ENCODE results near the gene KCNAB2. TPM values are rescaled to one million over a fixed set of nuclear protein-coding genes. Genes with fewer than 3 reads are reported as not detected.

Gene KCNAB2
- polyA plus RNA-seq, 1 of the 3 experiments (the other 2 are of a cell fraction) = 7.6 TPM

DNA sequence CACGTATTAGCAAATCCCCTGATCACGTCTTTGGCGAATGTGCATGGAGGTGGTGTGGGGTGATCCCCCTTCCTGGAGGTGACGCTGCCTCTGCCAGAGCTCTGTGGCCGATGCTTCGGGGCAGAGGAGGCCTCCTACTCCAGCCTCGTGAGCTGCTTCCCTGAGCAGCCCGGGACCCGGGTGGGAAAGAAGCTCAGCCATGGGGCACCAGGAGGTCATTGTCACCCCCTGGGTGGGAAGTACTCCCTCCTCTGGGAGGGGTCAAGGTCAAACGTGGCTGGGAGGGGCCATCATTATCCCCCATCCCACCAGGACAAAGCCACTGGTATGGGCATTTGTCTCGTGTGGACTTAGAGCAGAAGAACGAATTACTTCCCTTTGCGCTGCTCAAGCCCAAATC lies 40.7 kb downstream of the KCNAB2 start:
- H3K27me3 ChIP-seq (ENCODE audit: insufficient read depth) = no peaks in the 10 kb centered on the region

More for the DNA sequence above, 40.7 kb downstream of the KCNAB2 start:
- Histone ChIP-seq H3K79me2 (ENCODE audit: insufficient read depth) (no peaks in the 10 kb centered on the region), H3K9ac (no peak overlapping the region), H3K36me3 (replicated peaks in 1 of 2; ENCODE audit: control insufficient read depth in 1 of 2, insufficient read depth in 2 of 2, low read length in 1 of 2) (no peaks in the 10 kb centered on the region), H4K20me1 (ENCODE audit: insufficient read depth) (no peaks in the 10 kb centered on the region), H2AFZ (ENCODE audit: low read depth) (no peak overlapping the region), H3K4me1 (ENCODE audit: control insufficient read depth in 1 of 2, insufficient read depth in 2 of 2, low read depth in 1 of 2, low read length in 1 of 2) (peaks cover 0 to 14% of the 10 kb centered on the region in 2 experiments; a peak in 1 of 4 replicates), H3K9me2 (no peaks in the 10 kb centered on the region), H3K27ac (ENCODE audit: low read depth in 2 of 2, low read length in 1 of 2) (no peak overlapping the region), H3F3A (replicated peaks; ENCODE audit: insufficient read depth) (no peaks in the 10 kb centered on the region), H3K9me3 (no peaks in the 10 kb centered on the region), H3K4me3 (ENCODE audit: low read depth in 2 of 2, low read length in 1 of 2) (no peak overlapping the region), H3K4me2 (no peak overlapping the region)
- DNase-seq = no peak
- TF ChIP-seq REST (IDR thresholded peaks at IDR 0.05; ENCODE audit: low read depth, low read length) = no peak
- no peak for TF ChIP-seq TCF12 (IDR thresholded peaks at IDR 0.05)
- no peak for TF ChIP-seq SIN3A (IDR thresholded peaks at IDR 0.05; ENCODE audit: borderline replicate concordance, low read depth, low read length)
- TF ChIP-seq GABPA (IDR thresholded peaks at IDR 0.05; ENCODE audit: low read depth) = no peak
- no peak for TF ChIP-seq PBX3 (IDR thresholded peaks at IDR 0.05)
- no peak for TF ChIP-seq ELF1 (IDR thresholded peaks at IDR 0.05)
- TF ChIP-seq, protein P1, sequence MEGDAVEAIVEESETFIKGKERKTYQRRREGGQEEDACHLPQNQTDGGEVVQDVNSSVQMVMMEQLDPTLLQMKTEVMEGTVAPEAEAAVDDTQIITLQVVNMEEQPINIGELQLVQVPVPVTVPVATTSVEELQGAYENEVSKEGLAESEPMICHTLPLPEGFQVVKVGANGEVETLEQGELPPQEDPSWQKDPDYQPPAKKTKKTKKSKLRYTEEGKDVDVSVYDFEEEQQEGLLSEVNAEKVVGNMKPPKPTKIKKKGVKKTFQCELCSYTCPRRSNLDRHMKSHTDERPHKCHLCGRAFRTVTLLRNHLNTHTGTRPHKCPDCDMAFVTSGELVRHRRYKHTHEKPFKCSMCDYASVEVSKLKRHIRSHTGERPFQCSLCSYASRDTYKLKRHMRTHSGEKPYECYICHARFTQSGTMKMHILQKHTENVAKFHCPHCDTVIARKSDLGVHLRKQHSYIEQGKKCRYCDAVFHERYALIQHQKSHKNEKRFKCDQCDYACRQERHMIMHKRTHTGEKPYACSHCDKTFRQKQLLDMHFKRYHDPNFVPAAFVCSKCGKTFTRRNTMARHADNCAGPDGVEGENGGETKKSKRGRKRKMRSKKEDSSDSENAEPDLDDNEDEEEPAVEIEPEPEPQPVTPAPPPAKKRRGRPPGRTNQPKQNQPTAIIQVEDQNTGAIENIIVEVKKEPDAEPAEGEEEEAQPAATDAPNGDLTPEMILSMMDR (IDR thresholded peaks at IDR 0.05) = no peak
- no peak for TF ChIP-seq MXI1 (IDR thresholded peaks at IDR 0.05; ENCODE audit: low read depth, low read length)
- ChIA-PET POLR2A (no interaction called here), CTCF (interaction anchor here (0.7 to 1.8 kb wide), 4 partner anchors 13 to 52 kb away, joined by 5 to 8 read pairs (median 6); no protein-coding TSS in a partner anchor)
- 60% methylated on average over 8 of the region's 13 CpGs for WGBS (ENCODE audit: low lambda C conversion rate)
